Measurements from ENCODE around the gene TPP2. TPM values are rescaled to one million over a fixed set of nuclear protein-coding genes. Genes with fewer than 3 reads are reported as not detected.

Gene TPP2
- total and polyA plus RNA-seq, 10 donors: 19.5 to 95.5 (median 55.1) TPM

- H3K27me3 ChIP-seq (replicated peaks in 1 of 7): peaks cover 0 to 2% (median 0%) of the 10 kb centered on the region in 7 donors
- no peak overlapping the region for H3K4me3 ChIP-seq
- TF ChIP-seq CTCF (IDR thresholded peaks at IDR 0.05 in 8 of 11, conservative IDR thresholded peaks at IDR 0.05 in 3 of 11): no peak
- no peak for TF ChIP-seq POLR2AphosphoS5 (IDR thresholded peaks at IDR 0.05)
- no peak for TF ChIP-seq POLR2A (IDR thresholded peaks at IDR 0.05)
- intact Hi-C loops (cut with DNase I; ENCODE audit: low total_unique reads): no loop called here
- H3K27ac ChIP-seq: no peak overlapping the region
- peaks cover 0 to 14% (median 2%) of the 10 kb centered on the region in 8 donors for H3K9me3 ChIP-seq
- 83 to 90% (median 86%) methylated on average over 14 of the region's 14 CpGs for WGBS, 5 donors
- no peak for DNase-seq
- H3K4me1 ChIP-seq: no peaks in the 10 kb centered on the region
- no peaks in the 10 kb centered on the region for H3K36me3 ChIP-seq
Observed at GRCh38 chr13:102700088-102701031, 103.6 kb downstream of the TPP2 start.

GRCh38 chr13:102701331-102701730 is 104.5 kb downstream of the TPP2 start:
- TF ChIP-seq CTCF (IDR thresholded peaks at IDR 0.05 in 8 of 11, conservative IDR thresholded peaks at IDR 0.05 in 3 of 11) (no peak), POLR2A (IDR thresholded peaks at IDR 0.05) (no peak), POLR2AphosphoS5 (IDR thresholded peaks at IDR 0.05) (no peak)
- Histone ChIP-seq H3K9me3 (peaks cover 0 to 14% (median 2%) of the 10 kb centered on the region in 8 donors), H3K27me3 (replicated peaks in 1 of 7) (peaks cover 0 to 10% (median 0%) of the 10 kb centered on the region in 7 donors), H3K4me1 (no peaks in the 10 kb centered on the region), H3K36me3 (no peaks in the 10 kb centered on the region), H3K4me3 (no peak overlapping the region), H3K27ac (no peak overlapping the region)
- 87 to 91% (median 88%) methylated on average over 5 of the region's 5 CpGs for WGBS, 5 donors
- DNase-seq: no peak
- intact Hi-C loops (cut with DNase I; ENCODE audit: low total_unique reads): no loop called here

- peaks cover 0 to 10% (median 2%) of the 10 kb centered on the region in 8 donors for H3K9me3 ChIP-seq
- WGBS, 5 donors: 61 to 70% (median 63%) methylated on average over 8 of the region's 8 CpGs
- no peak for DNase-seq
- peaks cover 0 to 10% (median 0%) of the 10 kb centered on the region in 7 donors for H3K27me3 ChIP-seq (replicated peaks in 1 of 7)
- intact Hi-C loops (cut with DNase I; ENCODE audit: low total_unique reads): no loop called here
- H3K4me3 ChIP-seq: no peak overlapping the region
- no peak overlapping the region for H3K27ac ChIP-seq
- H3K4me1 ChIP-seq: no peaks in the 10 kb centered on the region
- no peak for TF ChIP-seq CTCF (IDR thresholded peaks at IDR 0.05 in 8 of 11, conservative IDR thresholded peaks at IDR 0.05 in 3 of 11)
- no peak for TF ChIP-seq POLR2A (IDR thresholded peaks at IDR 0.05)
- TF ChIP-seq POLR2AphosphoS5 (IDR thresholded peaks at IDR 0.05): no peak
- no peaks in the 10 kb centered on the region for H3K36me3 ChIP-seq
Observed at GRCh38 chr13:102702965-102703725, 106.4 kb downstream of the TPP2 start.

- no peaks in the 10 kb centered on the region for H3K36me3 ChIP-seq
- no peak overlapping the region for H3K27ac ChIP-seq
- DNase-seq: no peak
- no peak overlapping the region for H3K4me3 ChIP-seq
- peaks cover 0 to 10% (median 0%) of the 10 kb centered on the region in 7 donors for H3K27me3 ChIP-seq (replicated peaks in 1 of 7)
- TF ChIP-seq POLR2A (IDR thresholded peaks at IDR 0.05) (no peak), POLR2AphosphoS5 (IDR thresholded peaks at IDR 0.05) (no peak), CTCF (IDR thresholded peaks at IDR 0.05 in 8 of 11, conservative IDR thresholded peaks at IDR 0.05 in 3 of 11) (no peak)
- H3K4me1 ChIP-seq: no peaks in the 10 kb centered on the region
- intact Hi-C loops (cut with DNase I; ENCODE audit: low total_unique reads): no loop called here
- H3K9me3 ChIP-seq: peaks cover 0 to 6% (median 3%) of the 10 kb centered on the region in 8 donors
Observed at GRCh38 chr13:102703726-102704035, 106.9 kb downstream of the TPP2 start.
